ENCODE data around the gene TNK2.
A peak's percentile ranks its signal among the peaks of the same experiment; 100 is the strongest.
"Not testable (repeated sequence)": the region's sequence is repeated elsewhere in the genome, so short reads cannot be mapped to it uniquely, and the experiment has no call there.

TNK2 gene

DNA sequence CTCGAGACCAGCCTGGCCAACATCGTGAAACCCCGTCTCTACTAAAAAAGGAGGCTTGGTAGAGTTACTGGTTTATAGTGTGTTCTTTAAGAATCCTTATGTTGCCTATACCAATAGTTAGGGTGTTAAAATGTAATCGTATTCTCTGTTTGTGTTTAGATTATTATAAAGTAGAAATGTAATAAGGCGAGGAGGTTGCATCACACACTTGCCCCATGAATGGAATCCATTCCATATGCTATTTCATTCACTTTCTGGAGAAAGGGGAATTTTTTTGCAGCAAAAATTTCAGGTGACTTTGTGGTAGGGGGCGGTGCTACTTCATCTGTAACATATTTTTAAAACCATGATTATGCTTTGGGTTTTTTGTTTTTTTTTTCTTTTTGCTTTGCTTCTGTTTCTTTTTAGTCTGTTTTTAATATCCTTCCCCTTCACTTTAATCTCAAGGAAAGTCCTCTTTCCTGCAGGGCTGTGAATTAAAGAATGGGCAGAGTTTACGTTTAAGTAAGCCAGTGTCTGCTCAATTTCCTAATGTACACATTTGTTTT lies 63.6 kb downstream of the TNK2 start:
- DNase-seq, result no peak

DNA sequence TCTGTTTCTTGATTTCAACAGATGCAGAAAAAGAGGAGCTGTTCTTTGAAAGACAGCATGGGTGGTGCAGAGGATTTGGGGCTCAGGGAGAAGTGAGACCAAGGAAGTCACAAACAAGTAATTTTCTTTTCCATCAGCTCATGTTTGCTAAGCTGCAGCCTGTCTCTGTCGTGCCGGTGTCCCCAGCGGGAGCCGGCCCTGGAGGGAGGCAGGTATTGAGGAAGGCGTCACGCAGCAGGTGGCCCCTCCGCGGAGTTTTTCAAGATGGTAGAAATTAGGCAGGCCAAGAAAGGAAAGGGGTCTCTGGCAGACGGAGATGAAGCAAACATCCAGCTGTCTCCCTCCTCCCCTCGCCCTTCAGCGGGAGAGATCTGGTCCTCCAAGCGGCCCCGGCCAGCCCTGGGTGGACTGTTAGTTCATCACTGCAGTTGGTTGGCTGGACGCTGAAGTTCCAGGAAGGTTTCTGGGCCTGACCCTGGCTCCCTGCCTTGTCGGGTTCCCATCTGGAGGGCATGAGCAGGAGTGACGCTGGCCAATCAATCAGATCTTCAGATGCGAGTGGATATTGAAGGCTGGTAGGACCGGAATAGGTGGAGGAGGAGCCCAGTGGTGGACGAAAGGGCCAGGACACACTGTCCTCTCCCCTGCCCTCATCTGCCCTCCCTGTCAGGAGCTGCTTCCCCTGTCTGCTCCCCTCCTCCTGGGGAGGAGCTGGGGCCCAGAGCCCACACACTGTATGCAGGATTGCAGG lies 68.9 kb downstream of the TNK2 start:
- DNase-seq, result peak in 1 of 2 experiments; percentile 33

DNA sequence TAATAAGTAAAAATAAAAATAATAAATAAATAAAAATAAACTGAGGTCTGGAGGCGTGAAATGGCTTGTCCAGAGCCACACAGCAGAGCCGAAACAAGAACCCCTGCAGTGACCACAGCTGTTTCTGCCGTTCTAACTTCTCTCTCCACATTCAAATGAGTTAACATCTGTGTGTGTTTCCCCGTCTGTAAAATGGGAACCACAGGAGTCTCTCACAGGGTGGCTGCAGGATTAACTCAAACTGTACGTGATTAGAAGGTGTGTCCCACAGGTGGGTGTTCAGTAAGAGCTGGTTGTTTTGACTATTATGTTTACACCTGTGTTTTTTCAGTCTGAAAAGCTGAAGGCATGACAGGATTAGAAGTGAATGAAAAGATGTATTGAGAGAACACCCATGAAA lies 69.6 kb downstream of the TNK2 start:
- no peak for DNase-seq

- no peak for DNase-seq
These were observed 71.7 kb downstream of the TNK2 start for GRCh38 chr3:195836476-195837135.

- DNase-seq, result no peak
These were observed 72.6 kb downstream of the TNK2 start for GRCh38 chr3:195835791-195836190.

GRCh38 chr3:195834675-195835583 lies 73.4 kb downstream of the TNK2 start:
- DNase-seq, result no peak

- DNase-seq, result no peak
These were observed 78.5 kb downstream of the TNK2 start for GRCh38 chr3:195829897-195830254.

DNA sequence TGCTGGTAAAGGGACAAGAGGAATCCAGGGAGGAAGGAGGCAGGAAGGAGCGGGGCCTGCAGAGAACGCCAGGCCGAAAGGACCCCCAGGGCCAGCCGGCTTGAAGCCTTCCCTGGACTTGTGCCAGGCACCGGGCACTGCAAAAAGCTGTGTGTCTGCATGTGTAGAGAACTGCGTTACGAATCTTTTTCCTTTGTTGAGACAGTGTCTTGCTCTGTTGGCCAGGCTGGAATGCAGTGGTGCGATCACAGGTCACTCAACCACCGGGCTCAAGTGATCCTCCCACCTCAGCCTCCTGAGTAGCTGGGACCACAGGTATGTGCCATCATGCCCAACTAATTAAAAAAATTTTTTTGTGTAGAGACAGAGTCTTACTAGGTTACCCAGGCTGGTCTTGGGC lies 79.6 kb downstream of the TNK2 start:
- DNase-seq, result no peak

DNA sequence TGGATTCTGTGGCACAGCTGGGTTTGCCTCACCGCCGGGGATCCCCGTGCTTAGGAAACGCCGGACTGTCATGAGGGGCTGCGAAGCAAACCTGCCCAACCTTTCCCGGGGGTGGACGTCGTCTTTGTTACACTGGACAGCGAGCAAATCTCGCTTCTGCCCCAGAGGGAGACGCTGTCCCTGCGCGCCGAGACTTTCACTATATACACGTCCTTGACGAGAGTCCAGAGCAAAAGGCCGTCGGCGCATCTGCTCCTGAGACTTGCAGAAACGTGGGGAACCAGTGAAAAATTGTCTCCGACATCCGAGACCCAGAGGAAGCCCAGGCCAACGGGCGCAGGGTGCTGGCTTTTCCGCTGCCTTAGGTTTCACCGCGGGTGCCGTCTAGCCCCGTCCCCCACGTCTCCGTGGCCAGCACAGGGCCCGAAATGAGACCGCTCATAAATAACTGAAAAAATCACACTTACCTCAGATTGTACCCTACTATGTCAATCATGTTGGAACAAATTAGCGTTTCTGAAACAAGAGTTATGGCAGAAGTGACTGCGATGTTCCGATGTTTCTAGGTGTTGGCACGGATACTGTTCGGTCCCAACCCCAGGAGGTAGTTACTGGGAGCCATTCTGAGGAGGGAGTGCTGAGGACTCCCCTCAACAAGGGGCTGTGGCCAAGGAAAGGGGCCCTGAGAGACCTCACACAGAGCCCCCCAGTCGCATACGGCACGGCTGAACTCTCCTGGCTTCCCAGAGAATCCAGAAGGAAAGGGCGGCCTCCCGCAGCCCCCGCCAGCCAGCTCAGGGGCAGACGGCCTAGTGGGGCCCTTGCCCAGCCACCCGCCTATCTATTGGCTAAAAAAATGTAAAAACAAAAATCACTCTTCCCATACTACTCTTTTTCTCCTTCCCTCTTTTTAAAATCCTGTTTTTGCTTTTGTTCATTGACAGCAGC lies 82.2 kb downstream of the TNK2 start:
- no peak for DNase-seq

DNA sequence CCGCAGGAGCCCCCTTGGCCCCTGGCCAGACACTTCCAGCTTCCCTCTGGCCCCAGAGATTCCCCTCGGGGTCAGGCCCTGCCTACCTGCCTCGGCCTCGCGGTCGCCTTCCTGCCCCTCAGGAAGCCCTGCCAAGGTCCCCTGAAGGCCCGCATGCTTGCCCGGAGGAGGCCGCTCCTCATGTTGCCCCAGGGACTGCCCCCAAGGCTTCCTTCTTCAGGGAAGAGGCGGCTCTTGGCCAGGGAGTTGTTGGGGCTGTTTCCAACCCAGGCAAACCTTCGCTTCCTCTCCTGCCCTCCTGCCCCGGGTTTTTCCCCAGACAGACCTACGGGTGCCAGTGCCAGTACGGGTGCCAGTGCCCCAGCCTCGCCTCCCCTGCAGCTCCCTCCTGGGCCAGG lies 83.2 kb downstream of the TNK2 start:
- DNase-seq, result no peak

GRCh38 chr3:195824425-195825190 lies 83.7 kb downstream of the TNK2 start:
- DNase-seq, result not testable (repeated sequence)

GRCh38 chr3:195823999-195824398 lies 84.4 kb downstream of the TNK2 start:
- DNase-seq, result no peak

GRCh38 chr3:195823280-195823679 lies 85.1 kb downstream of the TNK2 start:
- DNase-seq, result no peak

GRCh38 chr3:195822131-195822696 lies 86.1 kb downstream of the TNK2 start:
- no peak for DNase-seq

DNA sequence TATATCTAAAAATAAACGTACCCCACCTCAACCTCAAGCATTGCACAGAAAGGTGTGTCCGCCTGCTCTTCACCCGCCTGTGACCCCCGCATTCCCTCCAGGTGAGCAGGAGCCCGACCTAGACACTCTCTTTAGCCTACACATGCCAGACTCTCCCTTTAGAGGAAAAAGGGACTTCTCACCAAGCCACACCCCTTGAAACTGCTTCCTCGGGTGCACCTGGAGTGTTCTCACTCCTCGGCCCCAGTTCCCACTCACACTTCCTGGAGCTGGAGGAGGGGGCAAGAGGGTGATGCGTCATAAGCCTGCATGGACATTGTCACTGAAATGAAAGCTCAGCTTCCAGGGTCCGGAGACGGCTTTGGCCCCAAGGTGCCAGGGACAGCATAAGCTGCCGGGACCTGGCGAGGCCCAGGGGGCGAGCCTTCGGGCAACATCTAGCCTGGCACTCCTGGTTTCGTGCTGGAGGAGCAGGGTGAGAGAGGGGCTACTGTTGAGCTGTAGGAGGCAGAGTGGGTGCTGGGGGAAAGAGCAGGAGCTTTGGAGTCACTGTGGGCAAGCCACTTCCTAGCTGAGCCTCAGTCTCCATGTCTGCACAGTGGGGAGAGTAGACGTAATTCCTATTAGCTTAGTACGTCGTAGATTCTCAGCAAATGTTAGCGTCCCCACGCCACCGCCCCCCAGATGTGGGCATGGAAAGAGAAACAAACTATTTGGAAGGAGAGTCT lies 86.8 kb downstream of the TNK2 start:
- no peak for DNase-seq

DNA sequence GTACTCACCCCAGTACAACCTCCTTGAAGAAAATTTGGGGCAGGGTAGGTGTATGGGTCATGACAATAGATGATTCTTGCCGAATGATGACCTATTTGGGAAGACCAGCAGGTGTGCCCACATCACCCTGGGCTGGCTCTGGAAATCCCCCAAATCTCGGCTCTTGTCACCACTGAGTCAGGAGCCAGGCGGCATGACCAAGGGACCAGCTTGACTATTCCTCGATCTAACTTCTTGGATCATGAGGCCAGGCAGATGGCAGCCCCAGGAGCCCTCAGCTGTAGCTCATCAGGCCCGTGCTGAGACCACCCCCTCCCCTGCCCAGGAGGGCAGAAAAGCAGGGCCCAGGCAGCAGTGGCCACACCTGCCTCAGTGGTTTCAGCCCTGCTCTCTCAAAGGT lies 87.5 kb downstream of the TNK2 start:
- no peak for DNase-seq

DNA sequence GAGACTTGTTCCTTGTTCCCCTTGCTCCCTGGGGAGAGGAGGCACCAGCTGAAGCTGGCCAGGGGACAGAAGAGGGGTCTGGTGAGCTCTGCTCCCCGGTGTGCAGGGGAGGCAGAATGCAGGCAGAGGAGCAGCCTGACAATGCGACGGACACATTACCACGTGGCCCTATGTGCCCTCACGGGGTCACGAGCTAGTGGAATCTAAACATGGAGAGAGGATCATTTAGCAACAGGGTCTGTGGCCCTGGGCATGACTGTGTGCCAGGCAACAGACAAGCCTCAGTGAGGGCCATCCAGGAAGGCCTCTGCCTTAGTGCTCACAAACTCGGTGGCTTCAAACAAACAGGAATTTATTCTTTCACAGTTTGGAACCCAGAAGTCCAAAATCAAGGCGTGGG lies 88.2 kb downstream of the TNK2 start:
- no peak for DNase-seq

DNA sequence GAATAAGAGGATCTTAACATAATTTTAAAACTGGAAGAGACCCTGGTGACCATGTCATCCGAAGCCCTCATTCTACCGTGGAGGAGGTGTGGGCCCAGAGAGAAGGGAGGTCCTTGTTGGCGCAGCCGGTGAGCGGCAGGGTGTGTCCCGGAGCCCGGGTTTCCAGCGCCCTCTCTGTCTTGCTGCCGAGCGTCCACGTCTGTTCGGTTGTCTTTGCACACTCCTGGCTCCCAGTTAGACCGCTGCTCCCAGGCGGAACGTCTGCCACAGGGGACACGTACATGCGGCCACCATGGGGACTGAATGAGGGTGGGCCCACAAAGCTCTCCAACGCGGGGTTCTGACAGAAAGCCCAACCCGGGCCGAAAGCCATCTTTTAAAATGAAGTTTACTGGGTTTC lies 90.0 kb downstream of the TNK2 start:
- DNase-seq, result no peak

GRCh38 chr3:195817578-195818135 lies 90.7 kb downstream of the TNK2 start:
- DNase-seq, result no peak

All from NCI-H524 (cell line).